ENCODE measurements around the gene HCRTR1. TPM values are rescaled to one million over a fixed set of nuclear protein-coding genes. Genes with fewer than 3 reads are reported as not detected.

Gene HCRTR1
- polyA plus RNA-seq, 1 donor from 2014 or later = 0.37 TPM

- H3K4me3 ChIP-seq (ENCODE audit: low read length) = no peak overlapping the region
- H3K27ac ChIP-seq (ENCODE audit: low read length) = no peak overlapping the region
- H3F3A ChIP-seq (ENCODE audit: insufficient read depth, low read length, poor library complexity, severe bottlenecking) = no peaks in the 10 kb centered on the region
- H4K20me1 ChIP-seq (ENCODE audit: insufficient read depth) = no peaks in the 10 kb centered on the region
- H3K4me2 ChIP-seq (ENCODE audit: low read length) = no peak overlapping the region
- no peaks in the 10 kb centered on the region for H3K27me3 ChIP-seq (ENCODE audit: insufficient read depth, low read depth, low read length)
- no peaks in the 10 kb centered on the region for H3K9me2 ChIP-seq (ENCODE audit: insufficient read depth, low read length)
- no peaks in the 10 kb centered on the region for H3K36me3 ChIP-seq (ENCODE audit: insufficient read depth, low read length)
- no peak overlapping the region for H3K9ac ChIP-seq (ENCODE audit: low read length)
- no peaks in the 10 kb centered on the region for H3K79me2 ChIP-seq (replicated peaks; ENCODE audit: insufficient read depth, low read length)
- H2AFZ ChIP-seq (ENCODE audit: low read depth, low read length) = no peak overlapping the region
- TF ChIP-seq MXI1 (conservative IDR thresholded peaks at IDR 0.05; ENCODE audit: poor library complexity, severe bottlenecking) (no peak), TAF1 (IDR thresholded peaks at IDR 0.05; ENCODE audit: low read depth) (no peak), EZH2 (IDR thresholded peaks at IDR 0.05; ENCODE audit: borderline replicate concordance, insufficient read depth, low read length, poor library complexity, severe bottlenecking) (no peak), SMC3 (conservative IDR thresholded peaks at IDR 0.05; ENCODE audit: poor library complexity) (no peak)
- H3K9me3 ChIP-seq (ENCODE audit: low read length) = no peaks in the 10 kb centered on the region
Observed at GRCh38 chr1:31671561-31672201, 54.2 kb downstream of the HCRTR1 start.

DNA sequence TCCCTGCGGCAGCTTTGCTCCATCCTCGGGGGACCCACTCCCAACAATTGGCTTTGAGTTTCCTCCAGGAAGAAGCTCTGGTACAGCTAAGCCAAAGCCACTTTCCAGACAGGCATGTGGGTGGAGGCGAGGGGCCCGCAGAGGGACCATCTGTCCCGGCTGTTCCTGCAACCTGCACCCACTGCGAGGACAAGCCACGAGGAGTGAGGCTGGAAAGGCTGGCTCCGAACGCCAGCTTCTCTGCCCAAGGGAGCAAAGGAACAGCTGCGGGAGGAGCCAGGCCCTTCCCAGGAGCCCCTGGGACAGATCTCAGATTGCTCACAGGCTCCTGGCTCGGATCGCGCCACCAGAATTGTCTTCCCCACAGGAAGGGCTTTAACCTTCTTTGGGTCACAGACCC lies 55.5 kb downstream of the HCRTR1 start:
- Histone ChIP-seq H3K4me2 (ENCODE audit: low read length) (no peak overlapping the region), H3K36me3 (ENCODE audit: insufficient read depth, low read length) (no peaks in the 10 kb centered on the region), H3F3A (ENCODE audit: insufficient read depth, low read length, poor library complexity, severe bottlenecking) (no peaks in the 10 kb centered on the region), H3K27ac (ENCODE audit: low read length) (no peak overlapping the region), H3K9me2 (ENCODE audit: insufficient read depth, low read length) (no peaks in the 10 kb centered on the region), H3K9ac (ENCODE audit: low read length) (no peak overlapping the region), H3K27me3 (ENCODE audit: insufficient read depth, low read depth, low read length) (no peaks in the 10 kb centered on the region), H2AFZ (ENCODE audit: low read depth, low read length) (no peak overlapping the region), H3K9me3 (ENCODE audit: low read length) (no peaks in the 10 kb centered on the region), H3K79me2 (replicated peaks; ENCODE audit: insufficient read depth, low read length) (no peaks in the 10 kb centered on the region), H3K4me3 (ENCODE audit: low read length) (no peak overlapping the region), H4K20me1 (ENCODE audit: insufficient read depth) (no peaks in the 10 kb centered on the region)
- TF ChIP-seq MXI1 (conservative IDR thresholded peaks at IDR 0.05; ENCODE audit: poor library complexity, severe bottlenecking) (no peak), EZH2 (IDR thresholded peaks at IDR 0.05; ENCODE audit: borderline replicate concordance, insufficient read depth, low read length, poor library complexity, severe bottlenecking) (no peak), TAF1 (IDR thresholded peaks at IDR 0.05; ENCODE audit: low read depth) (no peak), RAD21 (conservative IDR thresholded peaks at IDR 0.05) (no peak), EP300 (conservative IDR thresholded peaks at IDR 0.05; ENCODE audit: poor library complexity, severe bottlenecking) (no peak), CTCF (IDR thresholded peaks at IDR 0.05; ENCODE audit: poor library complexity, severe bottlenecking) (no peak), SMC3 (conservative IDR thresholded peaks at IDR 0.05; ENCODE audit: poor library complexity) (no peak), POLR2AphosphoS5 (IDR thresholded peaks at IDR 0.05) (no peak)
- TF ChIP-seq, protein P1, sequence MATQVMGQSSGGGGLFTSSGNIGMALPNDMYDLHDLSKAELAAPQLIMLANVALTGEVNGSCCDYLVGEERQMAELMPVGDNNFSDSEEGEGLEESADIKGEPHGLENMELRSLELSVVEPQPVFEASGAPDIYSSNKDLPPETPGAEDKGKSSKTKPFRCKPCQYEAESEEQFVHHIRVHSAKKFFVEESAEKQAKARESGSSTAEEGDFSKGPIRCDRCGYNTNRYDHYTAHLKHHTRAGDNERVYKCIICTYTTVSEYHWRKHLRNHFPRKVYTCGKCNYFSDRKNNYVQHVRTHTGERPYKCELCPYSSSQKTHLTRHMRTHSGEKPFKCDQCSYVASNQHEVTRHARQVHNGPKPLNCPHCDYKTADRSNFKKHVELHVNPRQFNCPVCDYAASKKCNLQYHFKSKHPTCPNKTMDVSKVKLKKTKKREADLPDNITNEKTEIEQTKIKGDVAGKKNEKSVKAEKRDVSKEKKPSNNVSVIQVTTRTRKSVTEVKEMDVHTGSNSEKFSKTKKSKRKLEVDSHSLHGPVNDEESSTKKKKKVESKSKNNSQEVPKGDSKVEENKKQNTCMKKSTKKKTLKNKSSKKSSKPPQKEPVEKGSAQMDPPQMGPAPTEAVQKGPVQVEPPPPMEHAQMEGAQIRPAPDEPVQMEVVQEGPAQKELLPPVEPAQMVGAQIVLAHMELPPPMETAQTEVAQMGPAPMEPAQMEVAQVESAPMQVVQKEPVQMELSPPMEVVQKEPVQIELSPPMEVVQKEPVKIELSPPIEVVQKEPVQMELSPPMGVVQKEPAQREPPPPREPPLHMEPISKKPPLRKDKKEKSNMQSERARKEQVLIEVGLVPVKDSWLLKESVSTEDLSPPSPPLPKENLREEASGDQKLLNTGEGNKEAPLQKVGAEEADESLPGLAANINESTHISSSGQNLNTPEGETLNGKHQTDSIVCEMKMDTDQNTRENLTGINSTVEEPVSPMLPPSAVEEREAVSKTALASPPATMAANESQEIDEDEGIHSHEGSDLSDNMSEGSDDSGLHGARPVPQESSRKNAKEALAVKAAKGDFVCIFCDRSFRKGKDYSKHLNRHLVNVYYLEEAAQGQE (IDR thresholded peaks at IDR 0.05; ENCODE audit: borderline replicate concordance) = no peak
